COR-L47 (cell line): ENCODE measurements around the gene KRT16.
"Not testable (repeated sequence)": the region's sequence is repeated elsewhere in the genome, so short reads cannot be mapped to it uniquely, and the experiment has no call there.

Source experiments
- DNase-seq: peaks from one replicate; lab custom pipeline; 2025; lab: John Stamatoyannopoulos, UW

The KRT16 gene

DNA sequence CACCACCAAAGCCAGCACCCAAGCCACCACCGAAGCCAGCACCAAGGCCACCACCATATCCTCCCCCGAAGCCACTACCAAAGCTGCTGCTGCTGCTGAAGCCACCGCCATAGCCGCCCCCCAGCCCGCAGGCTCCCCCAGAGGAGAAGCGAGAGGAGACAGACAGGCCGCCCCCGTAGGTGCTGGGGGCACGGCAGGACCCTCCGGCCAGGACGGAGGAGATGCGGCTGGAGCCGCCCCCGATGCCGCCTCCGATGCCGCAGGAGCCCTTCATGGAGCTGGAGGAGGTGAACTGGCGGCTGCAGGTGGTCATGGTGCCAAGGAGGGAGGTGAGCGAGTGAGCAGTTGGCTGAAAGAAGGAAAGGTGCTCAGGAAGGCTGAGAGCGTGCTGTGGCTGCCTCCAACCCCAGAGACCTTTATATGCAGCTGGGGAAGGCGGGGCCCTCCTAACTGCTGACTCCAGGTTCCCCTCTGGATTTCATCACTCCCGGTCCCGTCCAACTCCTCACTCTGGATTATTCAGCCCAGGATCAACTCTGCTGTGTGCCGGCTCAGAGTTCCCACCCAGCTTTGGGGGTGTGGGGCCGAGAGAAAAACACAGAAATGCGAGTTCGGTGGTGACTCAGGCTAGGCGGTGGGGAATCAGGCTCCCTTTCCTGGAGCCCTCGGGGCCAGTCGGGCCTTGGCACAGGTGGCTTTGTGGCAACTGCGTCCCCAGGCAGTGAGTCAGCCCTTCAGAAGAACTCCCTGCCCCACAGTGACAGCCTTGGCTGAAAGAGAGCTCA is at the start of gene KRT16:
Gene KRT16, minus strand, starts transcription at position 392 of the 785 bp plus-strand sequence. Its CDS starts 79 bp downstream, at position 313.
- not testable (repeated sequence) for DNase-seq

DNA sequence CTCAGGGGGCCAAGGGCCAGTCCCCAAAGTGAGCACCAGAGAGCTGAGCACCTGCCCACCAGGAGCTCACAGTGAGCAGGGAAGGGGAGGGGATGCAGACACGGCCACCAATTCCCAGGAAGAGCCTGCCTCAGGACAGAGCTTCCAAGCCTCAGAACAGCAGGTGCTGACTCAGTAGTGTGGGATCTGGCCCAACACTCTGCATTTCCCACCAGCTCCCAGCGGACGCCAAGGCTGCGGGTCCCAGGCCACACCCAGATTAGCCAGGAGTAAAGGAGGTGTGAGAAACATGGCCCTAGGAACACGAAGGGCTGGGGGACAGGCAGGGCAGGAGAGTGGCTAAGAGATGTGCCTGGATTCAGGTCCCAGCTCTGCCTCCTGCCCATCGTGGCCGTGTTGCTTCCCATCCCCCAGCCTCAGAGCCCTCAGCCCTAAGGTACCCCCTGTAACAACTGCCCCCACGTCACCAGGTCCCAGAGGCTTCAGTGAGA is 47.7 kb upstream of the KRT16 start:
- no peak for DNase-seq

GRCh38 chr17:41659427-41660212 is 47.1 kb upstream of the KRT16 start:
- no peak for DNase-seq

DNA sequence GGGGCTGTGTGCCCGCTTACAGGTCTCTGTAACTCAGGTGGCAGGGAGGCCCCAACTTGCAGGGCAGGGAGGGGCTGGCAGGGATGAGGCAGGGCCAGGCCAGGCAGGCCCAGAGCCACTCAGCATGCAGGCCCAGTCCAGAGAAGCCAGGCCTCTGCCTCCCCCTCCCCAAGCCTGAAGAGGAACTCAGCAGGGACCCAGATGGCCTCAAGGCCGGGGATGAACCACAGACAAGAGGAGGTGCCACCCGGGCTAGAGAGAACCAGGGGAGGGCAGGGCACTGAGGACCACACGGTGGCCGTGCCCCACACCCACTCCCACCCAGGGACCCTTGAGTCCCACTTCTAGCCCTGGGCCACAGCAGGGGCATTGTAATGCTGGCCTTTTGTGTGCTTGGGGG is 46.3 kb upstream of the KRT16 start:
- DNase-seq: no peak

DNA sequence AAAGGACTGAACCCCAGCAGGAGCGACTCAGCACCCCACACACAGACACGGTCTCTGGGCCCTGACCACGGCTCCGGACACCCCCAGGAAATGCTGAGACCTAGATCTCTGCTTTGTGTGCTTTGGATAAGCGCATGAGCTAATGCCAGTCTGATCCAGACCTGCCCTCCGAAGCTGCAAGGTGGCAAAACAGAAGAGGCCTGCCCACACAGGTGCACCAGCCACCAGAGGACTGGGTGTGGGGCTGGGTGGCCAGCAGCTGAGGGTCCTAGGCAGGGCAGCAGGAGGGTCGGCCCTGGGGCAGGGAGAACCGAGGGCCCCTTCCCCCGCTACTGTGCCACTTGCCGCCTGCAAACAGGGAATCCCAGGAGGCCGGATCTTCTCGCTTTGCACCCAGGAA is 45.4 kb upstream of the KRT16 start:
- DNase-seq: no peak

DNA sequence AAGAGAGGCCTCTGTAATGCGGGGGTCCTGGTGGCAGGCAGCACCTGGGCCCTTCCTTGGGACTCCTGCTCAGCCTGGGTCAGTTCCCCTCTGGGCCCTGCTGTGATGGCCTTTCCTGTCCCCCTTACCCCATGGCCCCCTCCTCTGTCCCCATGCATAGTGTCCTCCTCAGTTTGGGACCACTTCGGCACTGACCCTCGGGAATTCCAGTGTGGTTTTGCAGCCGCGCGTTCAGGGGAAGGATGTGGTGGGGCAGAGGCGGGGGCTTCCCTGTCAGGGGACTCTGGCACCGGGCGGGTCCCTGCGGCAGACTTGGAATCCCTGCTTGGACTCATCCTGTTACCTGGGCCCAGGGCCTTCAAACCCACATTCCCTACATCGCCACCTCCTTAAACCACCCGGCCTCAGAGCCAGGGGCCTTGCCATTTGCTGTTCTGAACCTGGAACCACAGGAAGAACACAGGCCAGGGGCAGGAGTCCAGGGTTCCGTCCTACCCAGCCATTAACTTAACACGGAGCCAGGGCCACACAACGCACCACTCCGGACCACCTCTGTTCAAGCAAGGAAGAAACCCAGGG is 44.7 kb upstream of the KRT16 start:
- DNase-seq: no peak

DNA sequence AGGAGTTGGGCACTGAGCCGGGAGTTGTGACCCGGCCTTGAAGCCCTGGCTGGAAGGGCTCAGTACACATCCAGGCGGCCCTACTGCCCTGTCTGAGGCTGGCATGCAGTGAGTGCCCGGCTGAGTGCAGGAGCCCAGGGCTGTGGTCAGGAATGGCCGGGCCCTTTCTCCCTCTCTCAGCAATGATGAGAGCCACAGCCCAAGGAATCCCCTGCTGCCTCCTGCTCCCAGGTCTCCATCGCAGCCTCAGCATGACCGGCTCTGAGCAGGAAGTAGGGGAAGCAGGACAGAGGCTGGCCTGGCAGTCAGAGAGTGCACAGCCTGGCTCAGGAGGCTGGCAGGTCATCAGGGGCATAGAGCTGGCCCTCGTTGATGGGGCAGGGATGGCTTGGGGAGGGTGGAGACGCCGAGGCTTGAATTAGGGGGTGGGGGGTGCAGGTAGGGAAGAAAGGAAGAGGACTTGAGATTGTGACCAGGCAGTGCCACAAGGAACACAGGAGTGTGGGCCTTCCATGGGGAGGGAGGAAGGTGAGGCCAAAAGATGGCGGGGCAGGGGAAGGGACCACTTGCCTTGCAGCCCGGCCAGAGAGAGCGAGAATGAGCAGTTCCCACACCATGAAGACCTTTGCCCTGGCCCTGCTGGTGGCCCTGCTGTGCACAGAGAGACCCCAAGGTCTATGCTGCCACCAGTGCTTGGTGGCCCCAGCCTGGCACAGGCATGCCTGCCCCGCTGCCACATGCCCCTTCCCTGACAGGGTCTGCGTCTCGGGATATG is 43.9 kb upstream of the KRT16 start:
- no peak for DNase-seq

DNA sequence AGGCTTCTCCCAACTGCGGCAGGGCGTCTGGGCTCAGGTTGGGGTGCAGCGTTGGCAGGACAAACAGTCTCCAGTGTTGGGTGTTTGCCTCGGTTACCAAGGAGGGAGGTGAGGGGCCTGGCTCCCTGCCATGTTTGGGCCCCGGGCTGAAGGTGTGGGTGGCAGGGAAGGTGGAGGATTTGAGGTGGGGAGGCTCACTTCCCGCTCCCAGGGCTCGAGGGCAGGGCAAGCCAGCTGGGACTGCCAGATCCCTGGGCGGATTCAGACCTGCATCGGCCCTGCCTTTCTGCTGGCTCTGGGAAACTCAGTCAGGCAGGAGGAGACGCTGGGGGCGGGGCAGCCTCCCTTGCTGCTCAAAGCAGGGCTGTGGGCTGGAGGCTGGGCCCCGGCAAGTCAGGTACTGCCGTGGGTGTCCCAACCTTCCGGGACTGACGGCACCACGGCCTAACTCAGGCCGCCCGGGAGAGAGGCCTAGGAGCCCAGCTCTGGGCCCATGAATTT is 43.1 kb upstream of the KRT16 start:
- peak; percentile 9 for DNase-seq

DNA sequence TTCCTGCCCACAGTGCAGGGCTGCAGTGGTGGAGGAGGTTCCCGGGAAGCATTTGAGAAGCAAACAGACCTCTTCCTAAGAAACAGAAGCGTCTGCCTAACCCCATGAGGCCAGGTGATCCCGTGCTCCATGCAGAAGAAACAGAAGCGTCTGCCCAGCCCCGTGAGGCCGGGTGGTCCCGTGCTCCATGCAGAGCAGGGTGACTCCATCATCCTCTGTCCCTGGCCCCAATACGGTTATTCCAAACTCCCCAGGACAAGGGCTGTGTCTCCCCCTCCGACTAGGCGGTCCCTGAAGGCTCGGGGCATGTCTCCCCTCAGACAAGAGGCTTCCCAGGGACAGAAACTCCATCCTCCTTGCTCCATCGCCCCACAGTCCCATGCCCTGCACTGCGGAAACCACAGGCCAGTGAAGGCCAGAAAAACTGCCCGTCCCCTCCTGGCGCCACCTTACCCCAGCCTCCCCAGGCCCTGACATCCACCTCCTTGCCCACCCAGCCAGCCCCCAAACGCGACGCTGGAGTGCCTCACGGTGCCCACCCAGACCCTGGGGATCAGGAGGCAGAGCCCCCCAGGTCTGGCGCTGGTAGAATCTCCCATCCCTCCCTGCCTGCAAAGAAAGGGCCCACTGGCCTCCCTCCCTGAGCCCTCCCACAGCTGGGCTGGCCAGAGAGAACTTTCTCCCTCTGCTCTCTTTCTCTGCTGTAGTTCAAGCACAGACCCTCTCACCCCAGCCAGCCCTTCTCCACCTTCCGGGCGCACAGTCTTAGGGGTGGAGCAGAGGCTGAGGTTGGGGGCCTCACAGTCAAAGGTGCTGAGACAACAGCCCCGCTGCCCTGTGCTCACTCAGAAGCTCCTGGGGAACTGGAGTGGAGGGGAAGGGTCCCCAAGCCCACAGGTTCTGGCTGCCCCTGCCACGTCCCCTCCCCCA is 42.4 kb upstream of the KRT16 start:
- DNase-seq: no peak

DNA sequence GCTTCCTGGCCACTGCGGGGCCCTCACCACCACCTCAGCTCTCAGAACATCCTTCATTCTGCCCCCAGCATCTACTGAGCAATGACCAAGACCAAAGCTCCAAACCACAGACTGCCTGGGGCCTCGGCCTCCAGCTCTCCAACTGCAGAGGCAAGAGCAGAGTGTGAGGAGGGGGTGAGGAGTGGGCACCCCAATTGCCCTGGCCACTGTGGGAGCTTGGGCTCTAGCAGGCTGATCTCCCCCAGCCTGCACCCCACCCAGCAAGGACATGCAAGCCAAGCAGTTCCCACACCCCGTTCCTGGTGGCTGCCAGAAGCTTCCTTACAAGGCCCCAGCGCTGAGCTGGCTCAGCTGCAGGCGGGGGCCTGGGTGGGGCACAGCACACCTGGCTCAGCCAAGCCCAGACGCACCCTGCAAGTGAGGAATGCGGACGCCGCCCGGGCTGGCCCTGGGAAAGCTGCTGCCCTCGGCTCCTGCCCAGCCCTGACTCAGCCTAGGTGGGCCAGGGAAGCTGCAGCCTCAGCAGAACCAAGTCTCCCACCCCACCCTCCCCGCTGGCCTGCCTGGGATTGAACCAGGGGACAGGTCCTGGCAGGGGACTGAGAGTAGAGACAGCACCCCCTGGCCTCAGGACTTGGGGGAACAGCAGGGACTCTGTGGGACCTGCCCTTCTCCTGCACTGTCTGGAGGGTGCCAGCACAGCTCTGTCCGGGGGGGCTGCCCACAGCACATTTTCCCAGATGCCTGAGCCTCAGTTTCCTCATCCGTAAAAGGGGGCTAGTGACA is 41.5 kb upstream of the KRT16 start:
- peak; percentile 7 for DNase-seq

GRCh38 chr17:41653421-41653820 is 40.9 kb upstream of the KRT16 start:
- DNase-seq: no peak

DNA sequence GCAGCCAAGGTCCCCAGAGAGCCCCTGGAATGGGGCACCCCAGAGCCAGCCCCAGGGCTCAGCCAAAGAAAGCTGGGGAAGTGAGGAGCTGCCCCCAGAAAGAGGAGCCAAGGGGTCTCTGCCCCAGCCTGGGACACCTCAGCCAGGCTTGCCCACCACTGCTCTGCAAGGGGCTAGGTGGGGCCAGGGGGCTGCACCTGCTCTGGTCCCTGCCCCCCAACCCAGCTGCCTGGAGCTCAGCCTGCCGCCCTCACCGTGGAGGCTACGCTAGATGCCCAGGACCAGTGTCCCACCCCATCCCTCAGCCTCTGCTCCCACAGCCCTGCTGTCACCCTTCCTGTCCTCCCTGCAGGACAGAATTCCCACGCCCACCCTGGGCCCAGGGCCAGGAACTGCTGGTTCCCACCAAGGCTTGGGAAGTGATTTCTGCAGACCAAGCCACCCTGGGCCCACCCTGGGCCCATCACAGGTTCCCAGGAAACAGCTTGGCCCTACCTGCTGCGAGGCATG is 39.9 kb upstream of the KRT16 start:
- no peak for DNase-seq

DNA sequence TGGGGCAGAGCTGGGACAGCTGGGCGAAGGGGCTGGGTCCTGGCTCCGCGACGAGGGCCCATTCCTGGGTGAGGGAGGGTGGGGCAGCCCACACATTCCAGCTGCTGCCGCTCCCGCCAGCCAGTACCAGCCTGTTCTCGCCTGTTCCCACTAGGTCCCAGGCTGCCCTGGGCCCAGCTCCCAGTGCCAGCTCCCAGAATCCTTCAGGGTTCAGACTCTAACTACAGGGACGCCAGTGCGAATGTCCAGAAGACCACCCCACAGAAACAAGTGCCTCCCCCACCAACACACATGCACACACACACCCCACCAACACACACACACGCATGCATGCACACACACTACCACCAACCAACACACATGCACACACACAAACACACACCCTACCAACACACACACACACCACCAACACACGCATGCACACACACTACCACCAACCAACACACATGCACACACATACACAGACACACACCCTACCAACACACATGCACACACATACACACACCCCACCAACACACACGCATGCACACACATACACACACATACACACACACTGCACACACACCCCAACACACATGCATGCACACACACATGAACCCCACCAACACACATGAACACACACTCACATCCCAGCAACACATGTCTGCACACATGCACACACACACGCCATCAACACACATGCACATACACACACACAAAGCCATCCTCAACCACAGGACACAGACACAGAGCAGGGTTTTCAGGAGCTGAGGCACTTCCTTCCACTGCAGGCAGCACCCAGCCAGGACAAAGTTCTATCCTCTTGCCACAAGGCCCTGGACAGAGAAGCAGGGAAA is 39.3 kb upstream of the KRT16 start:
- DNase-seq: no peak

DNA sequence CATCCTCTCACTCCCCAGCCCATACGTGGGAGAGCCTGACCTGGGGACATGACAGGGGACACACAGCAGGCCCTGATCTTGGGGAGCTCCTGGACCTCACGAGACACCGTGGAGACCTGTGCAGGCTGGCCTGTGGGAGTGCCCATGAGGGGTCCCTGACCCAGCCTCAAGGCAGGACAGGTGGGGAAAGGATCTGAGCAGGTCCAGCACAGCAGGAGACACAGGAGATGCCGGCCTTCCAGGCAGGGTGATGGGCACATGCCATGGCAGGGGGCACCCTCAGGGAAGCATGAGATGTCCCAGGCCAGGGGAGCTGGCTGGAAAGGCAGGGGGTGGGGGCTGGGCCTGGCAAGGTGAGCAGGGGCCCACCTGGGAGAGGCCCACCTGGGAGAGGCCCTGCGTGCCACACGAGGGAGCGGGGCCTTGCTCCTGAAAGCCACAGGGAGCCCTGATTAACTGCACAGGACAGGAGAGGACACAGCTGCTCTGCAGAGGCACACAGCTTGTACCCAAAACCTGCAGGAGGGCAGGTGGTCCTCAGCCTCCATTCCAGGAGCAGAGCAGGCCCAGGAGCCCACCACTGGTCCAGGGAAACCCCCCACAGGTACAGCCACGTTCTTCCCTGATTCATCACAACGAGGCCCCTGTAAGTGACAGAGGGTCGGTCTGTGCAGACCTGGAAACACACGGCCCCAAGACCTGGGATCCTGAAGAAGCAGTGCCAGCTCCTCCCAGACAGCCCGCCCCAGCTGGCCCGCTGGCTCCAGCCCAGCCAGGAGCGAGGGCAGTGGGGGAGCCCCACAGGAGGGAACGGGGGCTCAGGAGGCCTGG is 38.4 kb upstream of the KRT16 start:
- DNase-seq: no peak

DNA sequence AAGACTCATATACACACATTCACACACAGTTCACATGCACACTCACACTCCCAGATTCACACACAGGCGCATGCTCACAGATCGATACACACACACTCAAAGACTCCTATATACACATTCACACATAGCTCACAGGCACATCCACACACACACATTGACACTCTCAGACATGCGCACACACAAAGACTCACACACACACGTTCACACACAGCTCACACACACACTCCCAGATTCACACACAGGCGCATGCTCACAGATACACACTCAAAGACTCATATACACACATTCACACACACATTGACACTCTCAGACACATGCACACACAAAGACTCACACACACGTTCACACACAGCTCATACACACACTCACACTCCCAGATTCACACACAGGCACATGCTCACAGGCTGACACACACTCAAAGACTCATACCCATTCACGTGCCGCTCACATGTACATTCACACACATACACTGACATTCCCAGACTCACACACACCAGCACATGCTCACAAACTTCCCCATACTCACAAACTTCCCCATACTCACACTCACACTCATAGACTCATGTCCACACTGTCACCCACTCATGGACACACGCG is 37.5 kb upstream of the KRT16 start:
- no peak for DNase-seq

GRCh38 chr17:41648411-41649195 is 36.0 kb upstream of the KRT16 start:
- peak; percentile 77 for DNase-seq
